K562 (cell line): ENCODE results near the gene SCN1B. TPM values are rescaled to one million over a fixed set of nuclear protein-coding genes. Genes with fewer than 3 reads are reported as not detected.

Experiments
- ATF3 ChIP-seq, 2 experiments: fragments of 450-650 bp in 1 of 2; sonication (generic) in 1 of 2; formaldehyde crosslinking in 1 of 2; IDR thresholded peaks in 1 of 2; conservative IDR thresholded peaks in 1 of 2; 2 replicates each; pipeline versions ENCODE4 v1.6.1 to v1.8.1; 2016 to 2023; ENCODE audit warnings: mild to moderate bottlenecking in 2 of 2, moderate library complexity in 2 of 2, inconsistent platforms in 1 of 2, missing genetic modification reagents in 1 of 2
- CEBPB ChIP-seq: fragments of 450-650 bp; IDR thresholded peaks from 2 replicates; pipeline ENCODE4 v1.6.1; 2016; ENCODE audit warnings: missing genetic modification characterization, missing compliant biosample characterization
- CREB3 ChIP-seq: fragments of 450-650 bp; conservative IDR thresholded peaks from 2 replicates; pipeline ENCODE4 v1.6.1; 2016; ENCODE audit warnings: missing genetic modification characterization, low read depth, mild to moderate bottlenecking, missing compliant biosample characterization, moderate library complexity
- ETS1 ChIP-seq: conservative IDR thresholded peaks from 2 replicates; pipeline ENCODE4 v1.6.1; 2011; ENCODE audit warnings: low read depth, mild to moderate bottlenecking, low read length; ENCODE audit not compliant: control insufficient read depth
- PTRF ChIP-seq: fragments of 450-650 bp; IDR thresholded peaks from 2 replicates; pipeline ENCODE4 v1.6.1; 2016; ENCODE audit warnings: mild to moderate bottlenecking, missing genetic modification characterization, missing compliant biosample characterization
- RAD51 ChIP-seq: fragments of 450-650 bp; IDR thresholded peaks from 2 replicates; pipeline ENCODE4 v1.7.1; 2016; ENCODE audit warnings: low read depth, mild to moderate bottlenecking, borderline replicate concordance
- RB1 ChIP-seq: fragments of 450-650 bp; IDR thresholded peaks from 2 replicates; pipeline ENCODE4 v1.6.1; 2017; ENCODE audit warnings: low read depth, mild to moderate bottlenecking
- RUNX1 ChIP-seq: sonication (generic); IDR thresholded peaks from 2 replicates; pipeline ENCODE4 v1.6.1; 2016; ENCODE audit warnings: antibody characterized with exemption, low read depth
- TAL1 ChIP-seq: fragments of 450-650 bp; IDR thresholded peaks from 2 replicates; pipeline ENCODE4 v1.6.1; 2016; ENCODE audit warnings: mild to moderate bottlenecking
- THAP12 ChIP-seq: fragments of 250-450 bp; sonication (Bioruptor Pico); IDR thresholded peaks from 2 replicates; pipeline ENCODE4 v1.9.0; 2021; ENCODE audit warnings: mild to moderate bottlenecking, inconsistent platforms
- ZHX1 ChIP-seq: fragments of 150-350 bp; conservative IDR thresholded peaks from 2 replicates; pipeline ENCODE4 v1.6.1; 2014; ENCODE audit warnings: low read length
- ZNF146 ChIP-seq: IDR thresholded peaks from one replicate; pipeline ENCODE4 v1.6.1; 2018; ENCODE audit warnings: missing compliant biosample characterization; ENCODE audit not compliant: unreplicated experiment
- polyA plus RNA-seq, 8 experiments: library from polyadenylated mRNA; depleted of rRNA in 4 of 8; stranded (reverse) in 5 of 8; unstranded in 3 of 8; fragments of >200 nt; fragmentation: Nextera tagmentation in 2 of 8; fragmentation: Illumina TruSeq in 1 of 8; extraction: Ambion mirVana in 2 of 8; extraction: Trizol in 1 of 8; gene quantifications; 2 replicates each; pipeline versions ENCODE4 v1.2.1 to v1.2.3, GENCODE V29; 2011 to 2014; ENCODE audit warnings: inconsistent platforms in 1 of 8, missing spikeins in 1 of 8
- total RNA-seq, 7 experiments: library from RNA; depleted of rRNA in 6 of 7; stranded (reverse); fragments of >200 nt in 6 of 7; fragmentation: Illumina TruSeq in 2 of 7; extraction: Trizol in 2 of 7; gene quantifications; 2 replicates each; pipeline versions ENCODE4 v1.2.1 to v1.2.3, GENCODE V29; 2011 to 2021; ENCODE audit warnings: low replicate concordance in 1 of 7

SCN1B gene
- total and polyA plus RNA-seq, 9 of the 15 experiments (the other 6 are each of a cell fraction or from before 2014, with no cell fraction given), result 0.03 to 2.5 (median 0.91) TPM

GRCh38 chr19:35040826-35041547 lies 10.7 kb downstream of the SCN1B start (continued):
- TF ChIP-seq RB1, result peak; percentile 71
- TF ChIP-seq ETS1, result peak; percentile 79
- no peak for TF ChIP-seq RUNX1
- no peak for TF ChIP-seq ZNF146
- TF ChIP-seq RAD51, result peak; percentile 62; the same call in 1 of the 2 replicates
- no peak for TF ChIP-seq PTRF
- no peak for TF ChIP-seq CEBPB (tag)
- TF ChIP-seq ZHX1, result no peak
- 0 out of 2 replicates have a peak, but pooled peaks have one; percentile 37 for TF ChIP-seq CREB3
- peak; percentile 63 for TF ChIP-seq TAL1
- TF ChIP-seq THAP12 (CRISPR knock-in tag), result peak; percentile 25; the same call in 1 of the 2 replicates
- peak; percentile 41; the same call in 1 of the 2 replicates for TF ChIP-seq ATF3 (IDR thresholded peaks at IDR 0.05)
- TF ChIP-seq ATF3 (CRISPR knock-in tag; conservative IDR thresholded peaks at IDR 0.05), result no peak
